HepG2 (cell line): Measurements from ENCODE around the gene SPAG9. TPM values are rescaled to one million over a fixed set of nuclear protein-coding genes. Genes with fewer than 3 reads are reported as not detected.

Source experiments
- CCAR2 ChIP-seq: fragments of 200-400 bp; formaldehyde crosslinking; optimal IDR thresholded peaks from 2 replicates; pipeline ENCODE3; 2018; ENCODE audit warnings: low read depth, mild to moderate bottlenecking, low read length, moderate library complexity
- CENPX ChIP-seq: sonication (generic); formaldehyde crosslinking; IDR thresholded peaks from 2 replicates; pipeline ENCODE4 v1.9.0; 2021; ENCODE audit warnings: mild to moderate bottlenecking, missing genetic modification reagents, moderate library complexity
- GABPB1 ChIP-seq: IDR thresholded peaks from 2 replicates; pipeline ENCODE4 v1.6.1; 2016; ENCODE audit warnings: mild to moderate bottlenecking, missing genetic modification reagents, moderate library complexity, missing compliant biosample characterization
- HDAC2 ChIP-seq: sonication (generic); formaldehyde crosslinking; IDR thresholded peaks from 2 replicates; pipeline ENCODE4 v1.4.0; 2020; ENCODE audit warnings: missing genetic modification reagents
- LCORL ChIP-seq, 2 experiments: fragments of 450-650 bp in 1 of 2; sonication (generic) in 1 of 2; formaldehyde crosslinking in 1 of 2; IDR thresholded peaks; 2 replicates each; pipeline versions ENCODE4 v1.5.0 to v1.6.1; 2017 to 2020; ENCODE audit warnings: antibody characterized with exemption in 1 of 2, missing genetic modification reagents in 1 of 2
- MXI1 ChIP-seq: IDR thresholded peaks from 3 replicates; pipeline ENCODE4 v1.6.1; 2012; ENCODE audit warnings: low read depth, low read length, inconsistent platforms, borderline replicate concordance
- RARA ChIP-seq: IDR thresholded peaks from 2 replicates; pipeline ENCODE4 v1.6.1; 2016; ENCODE audit warnings: missing genetic modification reagents, missing compliant biosample characterization
- SP5 ChIP-seq: IDR thresholded peaks from 2 replicates; pipeline ENCODE4 v1.6.1; 2016; ENCODE audit warnings: low read depth, borderline replicate concordance
- YEATS2 ChIP-seq: sonication (generic); formaldehyde crosslinking; IDR thresholded peaks from 2 replicates; pipeline ENCODE4 v1.4.0; 2020; ENCODE audit warnings: missing genetic modification reagents, borderline replicate concordance
- ZMYM2 ChIP-seq: sonication (generic); formaldehyde crosslinking; IDR thresholded peaks from 2 replicates; pipeline ENCODE4 v1.8.0; 2022; ENCODE audit warnings: mild to moderate bottlenecking, missing genetic modification reagents
- ZNF350 ChIP-seq: sonication (generic); formaldehyde crosslinking; IDR thresholded peaks from 2 replicates; pipeline ENCODE4 v1.4.0; 2020; ENCODE audit warnings: mild to moderate bottlenecking, low read depth, missing genetic modification reagents, borderline replicate concordance
- ZNF501 ChIP-seq: sonication (generic); formaldehyde crosslinking; IDR thresholded peaks from 2 replicates; pipeline ENCODE4 v1.5.1; 2020; ENCODE audit warnings: mild to moderate bottlenecking, moderate library complexity, missing genetic modification reagents
- ZNF543 ChIP-seq: sonication (generic); formaldehyde crosslinking; IDR thresholded peaks from 2 replicates; pipeline ENCODE4 v1.4.0; 2020; ENCODE audit warnings: mild to moderate bottlenecking, missing genetic modification reagents
- ZNF570 ChIP-seq: sonication (generic); formaldehyde crosslinking; IDR thresholded peaks from 2 replicates; pipeline ENCODE4 v1.4.0; 2020; ENCODE audit warnings: mild to moderate bottlenecking, missing genetic modification reagents, borderline replicate concordance
- ZNF605 ChIP-seq: sonication (generic); formaldehyde crosslinking; IDR thresholded peaks from 2 replicates; pipeline ENCODE4 v1.8.0; 2022; ENCODE audit warnings: mild to moderate bottlenecking, missing genetic modification reagents
- ZNF747 ChIP-seq: sonication (generic); formaldehyde crosslinking; IDR thresholded peaks from 2 replicates; pipeline ENCODE4 v1.8.1; 2023; ENCODE audit warnings: missing genetic modification reagents, mild to moderate bottlenecking, borderline replicate concordance
- ZNF781 ChIP-seq: sonication (generic); formaldehyde crosslinking; IDR thresholded peaks from 2 replicates; pipeline ENCODE4 v1.5.1; 2020; ENCODE audit warnings: borderline replicate concordance, mild to moderate bottlenecking, missing genetic modification reagents; ENCODE audit errors: not compliant biosample characterization
- polyA plus RNA-seq, 8 experiments: library from polyadenylated mRNA; depleted of rRNA in 3 of 8; stranded (reverse) in 7 of 8; unstranded in 1 of 8; fragments of >200 nt; fragmentation: Illumina TruSeq in 4 of 8; extraction: Trizol in 4 of 8; gene quantifications; 2 replicates each; pipeline versions ENCODE4 v1.2.1 to v1.2.3, GENCODE V29; 2011 to 2016; ENCODE audit warnings: low read depth in 4 of 8, missing spikeins in 1 of 8, mixed read lengths in 1 of 8; ENCODE audit not compliant: insufficient read depth in 1 of 8
- total RNA-seq, 5 experiments: library from RNA; depleted of rRNA; stranded (reverse); fragments of >200 nt; fragmentation: Illumina TruSeq; extraction: Trizol; gene quantifications; 2 replicates each; pipeline ENCODE4 v1.2.3, GENCODE V29; 2016; ENCODE audit warnings: low read depth in 1 of 5
- TF ChIP-seq, protein P1 (sequence below): sonication (generic); formaldehyde crosslinking; IDR thresholded peaks from 2 replicates; pipeline ENCODE4 v1.4.0; 2020; ENCODE audit warnings: mild to moderate bottlenecking, missing genetic modification reagents
- TF ChIP-seq, protein P2 (sequence below): IDR thresholded peaks from 2 replicates; pipeline ENCODE4 v1.6.1; 2016; ENCODE audit warnings: low read depth
- TF ChIP-seq, protein P3 (sequence below): sonication (generic); formaldehyde crosslinking; IDR thresholded peaks from 2 replicates; pipeline ENCODE4 v1.4.0; 2020; ENCODE audit warnings: missing genetic modification reagents, mild to moderate bottlenecking, borderline replicate concordance
- TF ChIP-seq, protein P4 (sequence below): sonication (generic); formaldehyde crosslinking; IDR thresholded peaks from 2 replicates; pipeline ENCODE4 v1.4.0; 2020; ENCODE audit warnings: mild to moderate bottlenecking, missing genetic modification reagents

SPAG9 gene
- total and polyA plus RNA-seq, 2 of the 13 experiments (the other 11 are each of a cell fraction or from before 2014, with no cell fraction given) = 43.2 to 78.6 TPM

DNA sequence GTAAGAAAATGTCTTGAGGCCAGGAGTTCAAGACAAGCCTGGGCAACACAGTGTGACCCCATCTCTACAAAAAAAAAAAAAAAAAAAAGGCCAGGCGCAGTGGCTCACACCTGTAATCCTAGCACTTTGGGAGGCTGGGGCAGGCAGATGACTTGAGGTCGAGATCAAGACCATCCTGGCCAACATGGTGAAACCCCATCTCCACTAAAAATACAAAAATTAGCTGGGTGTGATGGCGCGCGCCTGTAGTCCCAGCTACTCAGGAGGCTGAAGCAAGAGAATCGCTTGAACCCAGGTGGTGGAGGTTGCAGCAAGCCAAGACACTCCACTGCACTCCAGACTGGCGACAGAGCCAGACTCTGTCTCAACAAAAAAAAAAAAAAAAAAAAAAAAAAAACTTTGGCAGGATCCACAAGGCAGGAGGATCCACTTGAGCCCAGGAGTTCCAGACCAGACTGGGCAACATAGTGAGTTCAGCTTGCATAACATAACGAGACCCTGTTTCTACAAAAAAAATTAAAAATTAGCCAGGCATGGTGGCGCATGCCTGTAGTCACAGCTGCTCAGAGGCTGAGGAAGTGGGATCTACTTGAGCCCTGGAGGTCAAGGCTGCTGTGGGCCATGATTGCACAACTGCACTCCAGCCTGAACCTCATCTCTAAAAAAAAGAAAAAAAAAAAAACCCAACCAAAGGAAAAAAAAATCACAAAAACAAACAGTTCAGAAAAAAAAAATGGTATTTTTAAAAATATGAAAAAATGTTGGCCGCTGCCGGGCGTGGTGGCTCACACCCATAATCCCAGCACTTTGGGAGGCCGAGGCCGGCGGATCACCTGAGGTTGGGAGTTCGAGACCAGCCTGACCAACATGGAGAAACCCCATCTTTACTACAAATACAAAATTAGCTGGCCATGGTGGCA is 8.1 kb downstream of the SPAG9 start (continued):
- TF ChIP-seq, protein P1, sequence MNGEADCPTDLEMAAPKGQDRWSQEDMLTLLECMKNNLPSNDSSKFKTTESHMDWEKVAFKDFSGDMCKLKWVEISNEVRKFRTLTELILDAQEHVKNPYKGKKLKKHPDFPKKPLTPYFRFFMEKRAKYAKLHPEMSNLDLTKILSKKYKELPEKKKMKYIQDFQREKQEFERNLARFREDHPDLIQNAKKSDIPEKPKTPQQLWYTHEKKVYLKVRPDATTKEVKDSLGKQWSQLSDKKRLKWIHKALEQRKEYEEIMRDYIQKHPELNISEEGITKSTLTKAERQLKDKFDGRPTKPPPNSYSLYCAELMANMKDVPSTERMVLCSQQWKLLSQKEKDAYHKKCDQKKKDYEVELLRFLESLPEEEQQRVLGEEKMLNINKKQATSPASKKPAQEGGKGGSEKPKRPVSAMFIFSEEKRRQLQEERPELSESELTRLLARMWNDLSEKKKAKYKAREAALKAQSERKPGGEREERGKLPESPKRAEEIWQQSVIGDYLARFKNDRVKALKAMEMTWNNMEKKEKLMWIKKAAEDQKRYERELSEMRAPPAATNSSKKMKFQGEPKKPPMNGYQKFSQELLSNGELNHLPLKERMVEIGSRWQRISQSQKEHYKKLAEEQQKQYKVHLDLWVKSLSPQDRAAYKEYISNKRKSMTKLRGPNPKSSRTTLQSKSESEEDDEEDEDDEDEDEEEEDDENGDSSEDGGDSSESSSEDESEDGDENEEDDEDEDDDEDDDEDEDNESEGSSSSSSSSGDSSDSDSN (CRISPR knock-in tag) = peak; percentile 36; the same call in 1 of the 2 replicates
- peak; percentile 34; the same call in 1 of the 2 replicates for TF ChIP-seq YEATS2 (CRISPR knock-in tag)
- peak; percentile 75; the same call in 1 of the 2 replicates for TF ChIP-seq ZNF747 (CRISPR knock-in tag)
- peak; percentile 93 for TF ChIP-seq HDAC2 (CRISPR knock-in tag)
- TF ChIP-seq ZNF605 (CRISPR knock-in tag) = peak; percentile 99
- TF ChIP-seq ZNF543 (CRISPR knock-in tag) = peak; percentile 70; the same call in 1 of the 2 replicates
- peak; percentile 98 for TF ChIP-seq ZNF350 (CRISPR knock-in tag)
- TF ChIP-seq, protein P2, sequence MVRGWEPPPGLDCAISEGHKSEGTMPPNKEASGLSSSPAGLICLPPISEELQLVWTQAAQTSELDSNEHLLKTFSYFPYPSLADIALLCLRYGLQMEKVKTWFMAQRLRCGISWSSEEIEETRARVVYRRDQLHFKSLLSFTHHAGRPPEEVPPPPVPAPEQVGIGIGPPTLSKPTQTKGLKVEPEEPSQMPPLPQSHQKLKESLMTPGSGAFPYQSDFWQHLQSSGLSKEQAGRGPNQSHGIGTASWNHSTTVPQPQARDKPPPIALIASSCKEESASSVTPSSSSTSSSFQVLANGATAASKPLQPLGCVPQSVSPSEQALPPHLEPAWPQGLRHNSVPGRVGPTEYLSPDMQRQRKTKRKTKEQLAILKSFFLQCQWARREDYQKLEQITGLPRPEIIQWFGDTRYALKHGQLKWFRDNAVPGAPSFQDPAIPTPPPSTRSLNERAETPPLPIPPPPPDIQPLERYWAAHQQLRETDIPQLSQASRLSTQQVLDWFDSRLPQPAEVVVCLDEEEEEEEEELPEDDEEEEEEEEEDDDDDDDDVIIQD (CRISPR knock-in tag) = peak; percentile 80
- peak; percentile 68; the same call in 1 of the 3 replicates for TF ChIP-seq MXI1
- TF ChIP-seq RARA (CRISPR knock-in tag) = peak; percentile 97
- TF ChIP-seq, protein P3, sequence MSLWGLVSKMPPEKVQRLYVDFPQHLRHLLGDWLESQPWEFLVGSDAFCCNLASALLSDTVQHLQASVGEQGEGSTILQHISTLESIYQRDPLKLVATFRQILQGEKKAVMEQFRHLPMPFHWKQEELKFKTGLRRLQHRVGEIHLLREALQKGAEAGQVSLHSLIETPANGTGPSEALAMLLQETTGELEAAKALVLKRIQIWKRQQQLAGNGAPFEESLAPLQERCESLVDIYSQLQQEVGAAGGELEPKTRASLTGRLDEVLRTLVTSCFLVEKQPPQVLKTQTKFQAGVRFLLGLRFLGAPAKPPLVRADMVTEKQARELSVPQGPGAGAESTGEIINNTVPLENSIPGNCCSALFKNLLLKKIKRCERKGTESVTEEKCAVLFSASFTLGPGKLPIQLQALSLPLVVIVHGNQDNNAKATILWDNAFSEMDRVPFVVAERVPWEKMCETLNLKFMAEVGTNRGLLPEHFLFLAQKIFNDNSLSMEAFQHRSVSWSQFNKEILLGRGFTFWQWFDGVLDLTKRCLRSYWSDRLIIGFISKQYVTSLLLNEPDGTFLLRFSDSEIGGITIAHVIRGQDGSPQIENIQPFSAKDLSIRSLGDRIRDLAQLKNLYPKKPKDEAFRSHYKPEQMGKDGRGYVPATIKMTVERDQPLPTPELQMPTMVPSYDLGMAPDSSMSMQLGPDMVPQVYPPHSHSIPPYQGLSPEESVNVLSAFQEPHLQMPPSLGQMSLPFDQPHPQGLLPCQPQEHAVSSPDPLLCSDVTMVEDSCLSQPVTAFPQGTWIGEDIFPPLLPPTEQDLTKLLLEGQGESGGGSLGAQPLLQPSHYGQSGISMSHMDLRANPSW (CRISPR knock-in tag) = peak; percentile 87
- peak; percentile 54 for TF ChIP-seq CCAR2
- TF ChIP-seq SP5 (CRISPR knock-in tag) = peak; percentile 22; the same call in 1 of the 2 replicates
- peak; percentile 70 for TF ChIP-seq ZNF781 (CRISPR knock-in tag)
- TF ChIP-seq, protein P4, sequence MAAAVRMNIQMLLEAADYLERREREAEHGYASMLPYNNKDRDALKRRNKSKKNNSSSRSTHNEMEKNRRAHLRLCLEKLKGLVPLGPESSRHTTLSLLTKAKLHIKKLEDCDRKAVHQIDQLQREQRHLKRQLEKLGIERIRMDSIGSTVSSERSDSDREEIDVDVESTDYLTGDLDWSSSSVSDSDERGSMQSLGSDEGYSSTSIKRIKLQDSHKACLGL = peak; percentile 49; the same call in 1 of the 2 replicates
- peak; percentile 89 for TF ChIP-seq ZNF501 (CRISPR knock-in tag)
- peak; percentile 84 for TF ChIP-seq LCORL (IDR thresholded peaks at IDR 0.05)
- peak; percentile 86 for TF ChIP-seq LCORL (CRISPR knock-in tag; IDR thresholded peaks at IDR 0.05)
- peak; percentile 69; the same call in 1 of the 2 replicates for TF ChIP-seq CENPX (CRISPR knock-in tag)
- peak; percentile 94 for TF ChIP-seq ZMYM2 (CRISPR knock-in tag)
- TF ChIP-seq GABPB1 (CRISPR knock-in tag) = peak; percentile 59
- TF ChIP-seq ZNF570 (CRISPR knock-in tag) = 0 out of 2 replicates have a peak, but pooled peaks have one; percentile 63
